ENCODE results near the gene KYNU. TPM values are rescaled to one million over a fixed set of nuclear protein-coding genes. Genes with fewer than 3 reads are reported as not detected.
"Not testable (repeated sequence)": the region's sequence is repeated elsewhere in the genome, so short reads cannot be mapped to it uniquely, and the experiment has no call there.

The KYNU gene
- total RNA-seq, result not detected

DNA sequence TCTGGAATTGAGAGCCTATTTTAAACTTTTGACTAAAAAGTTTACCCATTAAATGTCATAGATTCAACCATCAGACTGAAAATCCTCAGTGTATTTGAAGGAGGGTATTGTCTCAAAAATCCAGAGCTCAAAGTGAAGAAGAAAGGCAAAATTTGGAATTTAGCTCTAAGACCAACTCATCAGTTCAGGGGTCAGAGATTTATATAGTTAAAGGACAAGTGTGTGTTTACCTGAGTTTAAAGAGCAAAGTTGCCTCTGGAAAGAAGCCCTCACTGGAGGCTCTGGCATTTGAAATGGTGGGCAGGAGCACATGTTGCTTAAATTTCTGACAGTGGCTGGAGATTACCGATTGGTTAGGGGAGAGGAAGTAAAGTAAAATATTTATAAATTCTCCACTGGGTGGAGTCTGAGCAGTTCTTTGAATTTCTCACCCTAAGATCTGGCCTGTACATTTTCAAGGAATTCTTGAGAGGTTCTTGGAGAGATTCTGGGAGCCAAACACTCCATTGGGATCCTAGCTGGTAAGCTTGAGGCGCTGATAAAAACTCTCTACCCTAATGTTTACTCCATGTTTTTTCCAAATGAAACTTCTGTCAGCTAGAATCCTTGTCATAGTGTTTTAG lies at the start of gene KYNU:
TSS of gene KYNU (plus strand) at position 449 of the 623 bp plus-strand sequence. CDS start 7,704 bp downstream, outside the sequence.
- no peak for DNase-seq

GRCh38 chr2:142834021-142834420 lies 43.4 kb upstream of the KYNU start:
- no peak for DNase-seq

- no peak for DNase-seq
Observed at GRCh38 chr2:142840436-142840835, 37.0 kb upstream of the KYNU start.

GRCh38 chr2:142841788-142842187 lies 35.7 kb upstream of the KYNU start:
- DNase-seq, result no peak

GRCh38 chr2:142842369-142842768 lies 35.1 kb upstream of the KYNU start:
- DNase-seq, result no peak

- DNase-seq, result no peak
Observed at GRCh38 chr2:142843731-142844130, 33.7 kb upstream of the KYNU start.

DNA sequence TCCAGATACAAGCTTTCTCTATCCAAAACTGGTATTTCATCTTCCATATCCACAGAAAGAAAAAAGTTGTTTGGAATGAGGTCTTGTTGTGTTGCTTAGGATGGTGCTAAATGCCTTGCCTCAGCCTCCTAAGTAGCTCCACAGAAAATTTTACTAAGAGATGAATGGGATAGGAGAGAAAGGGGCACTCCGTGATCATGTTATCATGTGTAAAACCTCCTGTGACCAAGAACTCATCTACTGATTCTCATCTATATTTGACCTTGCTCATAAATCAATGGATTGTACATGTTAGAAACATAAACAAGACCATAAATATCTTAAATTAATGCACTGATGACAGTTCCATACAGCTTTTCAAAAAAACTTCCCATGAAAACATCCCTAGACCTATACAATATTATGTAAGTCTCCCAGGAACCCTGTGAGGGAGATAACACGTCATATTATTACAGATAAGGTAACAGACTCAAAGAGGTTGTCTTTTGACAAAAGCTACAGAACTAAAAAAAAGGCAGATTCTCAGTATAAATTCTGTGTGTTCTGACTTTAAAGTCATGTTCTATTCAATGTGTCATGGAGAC lies 29.3 kb upstream of the KYNU start:
- no peak for DNase-seq

- DNase-seq, result no peak
Observed at GRCh38 chr2:142849820-142850219, 27.6 kb upstream of the KYNU start.

GRCh38 chr2:142853912-142854311 lies 23.6 kb upstream of the KYNU start:
- DNase-seq, result no peak

DNA sequence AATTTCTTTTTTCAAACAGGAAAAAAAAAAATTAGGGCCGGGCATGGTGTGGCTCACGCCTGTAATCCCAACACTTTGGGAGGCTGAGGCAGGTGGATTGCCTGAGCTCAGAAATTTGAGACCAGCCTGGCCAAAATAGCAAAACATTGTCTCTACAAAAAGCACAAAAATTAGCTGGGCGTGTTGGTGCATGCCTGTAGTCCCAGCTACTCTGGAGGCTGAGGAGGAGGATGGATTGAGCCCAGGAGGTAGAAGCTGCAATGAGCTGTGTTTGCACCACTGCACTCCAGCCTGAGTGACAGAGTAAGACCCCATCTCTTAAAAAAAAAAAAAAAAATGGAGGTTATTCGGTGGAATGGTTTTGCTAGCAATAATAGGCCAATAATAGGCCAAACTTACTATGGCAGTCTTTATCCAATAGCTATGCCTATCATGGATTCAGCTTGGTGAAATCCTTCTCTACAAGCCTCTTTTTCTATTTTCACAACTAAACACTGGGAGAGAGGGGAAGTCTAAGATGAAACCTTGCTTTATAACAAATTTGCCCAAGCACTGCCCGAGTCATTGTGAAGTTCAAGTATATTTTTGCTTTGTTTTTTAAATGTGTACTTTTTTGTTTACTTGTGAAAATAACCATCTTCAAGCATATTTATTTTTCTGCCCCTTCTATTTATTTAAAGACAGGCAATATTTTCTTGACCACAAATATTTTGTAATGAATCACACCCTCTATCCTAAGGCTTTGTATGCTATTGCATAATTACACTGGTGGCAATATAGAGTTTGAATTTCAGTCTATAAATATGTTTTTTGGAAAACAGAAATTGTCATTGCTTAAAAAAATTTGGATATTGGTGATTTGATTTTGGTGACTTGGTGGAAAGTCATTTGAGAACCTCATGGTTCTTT lies 20.0 kb upstream of the KYNU start:
- DNase-seq, result no peak

DNA sequence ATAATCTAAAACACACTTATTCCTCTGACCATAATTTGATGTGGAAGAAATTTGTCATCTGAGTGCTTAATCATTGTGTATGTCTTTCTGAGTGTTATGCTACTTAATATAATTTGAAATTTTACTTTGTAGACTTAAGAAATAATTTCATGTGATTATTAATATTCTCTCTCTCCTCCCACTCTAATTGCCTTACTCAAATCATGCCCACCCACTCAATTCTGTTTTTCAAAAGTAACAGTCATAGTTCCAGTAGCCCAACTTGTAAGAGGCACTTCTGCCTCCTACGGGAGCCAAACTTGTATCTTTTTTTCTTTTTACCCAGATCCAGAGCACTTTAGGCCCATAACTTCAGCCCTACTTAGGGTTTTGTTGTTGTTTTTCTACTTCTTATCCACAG lies 18.5 kb upstream of the KYNU start:
- no peak for DNase-seq

GRCh38 chr2:142862299-142862698 lies 15.2 kb upstream of the KYNU start:
- no peak for DNase-seq

DNA sequence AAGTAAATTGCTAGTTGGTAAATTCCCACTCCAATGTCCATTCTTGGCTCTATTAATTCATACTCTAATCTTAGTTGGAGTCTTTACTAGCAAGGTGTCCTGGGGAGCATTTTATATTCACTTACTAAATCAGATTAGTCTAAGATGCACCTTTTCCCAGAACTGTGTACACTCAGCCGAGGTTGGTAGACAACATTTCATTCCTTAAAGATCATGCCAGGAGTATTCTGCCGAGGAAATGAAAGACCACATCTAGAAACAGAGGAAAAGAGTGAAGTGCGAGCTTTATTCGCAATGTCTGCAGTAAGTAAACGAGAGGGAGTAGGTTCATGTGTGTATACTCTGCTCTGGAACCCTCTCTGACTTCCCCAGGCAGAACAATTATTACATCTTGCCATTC lies 14.6 kb upstream of the KYNU start:
- no peak for DNase-seq

DNA sequence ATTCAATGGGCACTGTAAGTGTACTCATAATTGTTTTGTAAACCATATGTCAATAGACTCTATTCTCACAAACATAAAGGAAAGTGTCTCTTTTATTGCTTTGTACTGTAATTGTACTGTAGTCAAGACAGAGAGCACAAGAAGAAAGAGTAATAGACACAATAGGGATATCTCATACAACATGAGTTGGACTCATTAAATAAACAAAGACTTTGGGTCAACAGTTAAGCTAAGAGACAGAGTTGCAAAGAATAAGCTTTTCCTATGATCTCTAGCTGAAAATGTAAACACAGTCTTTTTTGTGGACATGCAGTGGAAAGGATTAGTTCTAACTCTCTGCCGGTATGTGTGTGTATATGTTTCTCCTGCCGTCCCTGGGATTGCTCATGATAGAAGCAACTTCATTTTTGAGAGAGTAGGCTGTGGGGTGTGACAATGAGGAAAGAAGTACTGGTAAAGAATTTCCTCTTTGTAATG lies 13.9 kb upstream of the KYNU start:
- no peak for DNase-seq

GRCh38 chr2:142864605-142865004 lies 12.9 kb upstream of the KYNU start:
- DNase-seq, result not testable (repeated sequence)

GRCh38 chr2:142865924-142866323 lies 11.5 kb upstream of the KYNU start:
- DNase-seq, result no peak

- DNase-seq, result no peak
Observed at GRCh38 chr2:142866426-142866825, 11.0 kb upstream of the KYNU start.

DNA sequence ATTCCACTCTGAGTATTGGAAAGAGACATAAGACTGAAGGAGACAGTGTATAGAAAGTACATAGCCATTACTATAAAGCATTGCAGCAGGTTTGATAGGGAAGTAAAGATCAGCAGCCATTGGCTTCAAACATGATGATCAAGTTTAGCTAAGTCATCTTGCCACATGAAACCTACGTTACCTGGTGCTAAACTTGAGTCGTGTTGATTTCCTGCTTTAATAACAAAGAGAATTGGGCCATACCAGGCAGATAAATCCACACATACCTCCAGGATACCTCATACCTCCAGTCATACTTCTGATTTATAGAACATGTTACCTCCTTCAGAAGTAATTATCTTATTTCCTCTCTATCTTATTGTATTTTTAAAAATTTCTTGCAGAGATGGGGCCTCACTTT lies 10.3 kb upstream of the KYNU start:
- DNase-seq, result no peak

DNA sequence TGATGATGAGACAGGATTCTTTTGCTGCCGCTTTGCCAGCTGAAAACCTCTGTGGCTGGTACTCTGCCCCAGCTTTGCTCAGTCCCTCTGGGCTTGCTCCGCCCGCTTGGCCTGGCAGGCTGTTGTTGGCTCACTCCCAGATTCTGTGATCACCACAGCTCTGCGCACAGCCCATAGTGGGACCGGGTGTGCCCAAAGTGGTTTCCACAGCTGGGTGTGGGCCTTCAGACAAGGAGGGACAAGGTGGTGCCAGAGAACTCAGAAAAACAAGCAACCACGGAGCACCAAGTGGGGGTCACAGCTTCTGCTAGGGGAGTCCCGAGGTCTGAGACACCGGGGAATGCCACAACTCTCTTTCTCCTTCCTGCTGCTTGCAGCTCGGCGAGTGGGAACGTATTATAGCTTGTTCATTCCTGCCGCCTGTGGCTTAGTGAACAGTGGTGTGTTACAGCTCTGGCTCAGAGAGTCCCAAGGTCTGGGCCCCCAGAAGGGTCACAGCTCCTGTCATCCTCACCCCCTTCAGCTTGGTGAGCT lies 9.2 kb upstream of the KYNU start:
- DNase-seq, result no peak

GRCh38 chr2:142869065-142869460 lies 8.4 kb upstream of the KYNU start:
- DNase-seq, result not testable (repeated sequence)

DNA sequence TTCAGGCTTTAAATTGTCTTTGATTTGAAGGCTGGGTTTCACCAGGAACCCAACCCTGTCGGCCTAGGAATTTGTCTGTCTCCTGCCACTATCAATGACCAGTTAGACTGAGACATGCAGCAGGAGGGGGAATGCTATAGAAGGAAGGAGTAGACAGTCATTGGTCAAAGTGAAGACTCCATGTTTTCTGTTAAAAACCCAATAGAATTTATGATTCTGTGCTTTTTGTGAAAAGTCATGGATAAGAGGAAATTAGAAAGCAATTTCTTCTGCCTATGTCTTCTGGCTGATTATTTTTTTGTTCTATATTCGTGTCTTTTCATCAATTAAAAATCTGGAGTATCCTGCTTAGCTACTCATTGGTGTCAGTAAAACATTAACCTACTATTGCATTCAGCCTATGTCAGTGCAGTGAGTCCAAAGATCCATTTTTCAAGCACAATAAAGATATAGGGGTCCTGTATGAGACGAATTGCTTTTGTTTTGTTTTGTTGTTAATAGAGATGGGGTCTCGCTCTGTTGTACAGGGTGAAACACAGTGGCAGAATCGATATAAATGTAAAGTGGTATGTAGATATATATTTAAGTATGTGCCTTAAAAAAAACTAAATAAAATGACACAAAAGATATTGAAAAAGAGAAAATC lies 7.9 kb upstream of the KYNU start:
- no peak for DNase-seq

- no peak for DNase-seq
Observed at GRCh38 chr2:142870526-142870925, 6.9 kb upstream of the KYNU start.

- DNase-seq, result no peak
Observed at GRCh38 chr2:142871396-142871795, 6.1 kb upstream of the KYNU start.
